Nephron (organoid): ENCODE data around the gene C17orf50.

Experiments used
- H3K27ac Mint-ChIP-seq, 3 experiments: 2 replicates each; pipeline ENCODE4 v1.8.0; 2020; ENCODE audit warnings: mixed read lengths in 3 of 3, mild to moderate bottlenecking in 2 of 3, moderate library complexity in 1 of 3
- H3K27me3 Mint-ChIP-seq: 2 replicates; pipeline ENCODE4 v1.8.0; 2021; ENCODE audit warnings: low read depth, mild to moderate bottlenecking, moderate library complexity, mixed read lengths
- H3K36me3 Mint-ChIP-seq: 2 replicates; pipeline ENCODE4 v1.8.0; 2020; ENCODE audit warnings: low read depth, mixed read lengths
- H3K4me1 Mint-ChIP-seq: 2 replicates; pipeline ENCODE4 v1.8.0; 2020; ENCODE audit warnings: mixed read lengths
- H3K4me3 Mint-ChIP-seq, 3 experiments: 2 replicates each; pipeline ENCODE4 v1.8.0; 2020; ENCODE audit warnings: mild to moderate bottlenecking in 3 of 3, mixed read lengths in 3 of 3, moderate library complexity in 2 of 3
- H3K9me3 Mint-ChIP-seq: 2 replicates; pipeline ENCODE4 v1.8.0; 2020; ENCODE audit warnings: mixed read lengths
- TF ChIP-seq, protein P1 (sequence below), 3 experiments: fragments of 200-600 bp; sonication (generic); IDR thresholded peaks; one replicate each; pipeline ENCODE4 v1.5.0; 2021; ENCODE audit warnings: antibody characterized with exemption in 3 of 3; ENCODE audit not compliant: unreplicated experiment in 3 of 3

Gene C17orf50

DNA sequence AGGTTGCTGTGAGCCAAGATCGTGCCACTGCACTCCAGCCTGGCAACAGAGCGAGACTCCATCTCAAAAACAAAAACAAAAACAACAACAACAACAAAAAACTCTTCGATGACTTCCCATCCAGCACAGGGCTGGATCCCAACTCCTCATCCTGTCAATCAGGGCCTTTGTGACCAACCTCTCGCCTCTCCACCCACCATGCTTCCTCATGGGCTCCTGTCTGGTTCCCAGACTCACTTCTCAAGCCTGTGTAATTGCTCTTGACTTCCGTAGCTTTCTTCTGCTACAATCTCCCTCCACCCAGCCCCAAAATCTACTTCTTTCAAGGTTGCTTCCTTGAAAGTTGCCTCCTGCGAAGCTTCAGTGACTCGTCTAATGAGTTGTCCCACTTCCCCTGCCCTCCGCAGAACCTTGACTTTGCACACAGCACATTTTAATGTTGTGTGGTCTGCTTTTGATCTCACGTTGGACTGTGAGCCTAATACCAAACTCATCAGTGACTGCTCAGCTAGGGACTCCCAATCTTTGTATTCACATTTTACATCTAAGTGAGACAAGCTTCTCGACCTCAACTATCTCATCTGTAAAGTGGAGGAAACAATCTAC, 30.2 kb upstream of the C17orf50 start:
- H3K36me3 Mint-ChIP-seq, result peaks cover 6% of the 10 kb centered on the region
- peaks cover 44% of the 10 kb centered on the region for H3K4me1 Mint-ChIP-seq
- H3K4me3 Mint-ChIP-seq, result peak overlapping the region; percentile 81 to 83 (median 82)
- TF ChIP-seq, protein P1, sequence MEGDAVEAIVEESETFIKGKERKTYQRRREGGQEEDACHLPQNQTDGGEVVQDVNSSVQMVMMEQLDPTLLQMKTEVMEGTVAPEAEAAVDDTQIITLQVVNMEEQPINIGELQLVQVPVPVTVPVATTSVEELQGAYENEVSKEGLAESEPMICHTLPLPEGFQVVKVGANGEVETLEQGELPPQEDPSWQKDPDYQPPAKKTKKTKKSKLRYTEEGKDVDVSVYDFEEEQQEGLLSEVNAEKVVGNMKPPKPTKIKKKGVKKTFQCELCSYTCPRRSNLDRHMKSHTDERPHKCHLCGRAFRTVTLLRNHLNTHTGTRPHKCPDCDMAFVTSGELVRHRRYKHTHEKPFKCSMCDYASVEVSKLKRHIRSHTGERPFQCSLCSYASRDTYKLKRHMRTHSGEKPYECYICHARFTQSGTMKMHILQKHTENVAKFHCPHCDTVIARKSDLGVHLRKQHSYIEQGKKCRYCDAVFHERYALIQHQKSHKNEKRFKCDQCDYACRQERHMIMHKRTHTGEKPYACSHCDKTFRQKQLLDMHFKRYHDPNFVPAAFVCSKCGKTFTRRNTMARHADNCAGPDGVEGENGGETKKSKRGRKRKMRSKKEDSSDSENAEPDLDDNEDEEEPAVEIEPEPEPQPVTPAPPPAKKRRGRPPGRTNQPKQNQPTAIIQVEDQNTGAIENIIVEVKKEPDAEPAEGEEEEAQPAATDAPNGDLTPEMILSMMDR (IDR thresholded peaks at IDR 0.05; ENCODE audit: unreplicated experiment in 3 of 3), result no peak
- no peaks in the 10 kb centered on the region for H3K27me3 Mint-ChIP-seq
- no peaks in the 10 kb centered on the region for H3K9me3 Mint-ChIP-seq
- peak overlapping the region in 1 of 3 experiments; percentile 29 for H3K27ac Mint-ChIP-seq

DNA sequence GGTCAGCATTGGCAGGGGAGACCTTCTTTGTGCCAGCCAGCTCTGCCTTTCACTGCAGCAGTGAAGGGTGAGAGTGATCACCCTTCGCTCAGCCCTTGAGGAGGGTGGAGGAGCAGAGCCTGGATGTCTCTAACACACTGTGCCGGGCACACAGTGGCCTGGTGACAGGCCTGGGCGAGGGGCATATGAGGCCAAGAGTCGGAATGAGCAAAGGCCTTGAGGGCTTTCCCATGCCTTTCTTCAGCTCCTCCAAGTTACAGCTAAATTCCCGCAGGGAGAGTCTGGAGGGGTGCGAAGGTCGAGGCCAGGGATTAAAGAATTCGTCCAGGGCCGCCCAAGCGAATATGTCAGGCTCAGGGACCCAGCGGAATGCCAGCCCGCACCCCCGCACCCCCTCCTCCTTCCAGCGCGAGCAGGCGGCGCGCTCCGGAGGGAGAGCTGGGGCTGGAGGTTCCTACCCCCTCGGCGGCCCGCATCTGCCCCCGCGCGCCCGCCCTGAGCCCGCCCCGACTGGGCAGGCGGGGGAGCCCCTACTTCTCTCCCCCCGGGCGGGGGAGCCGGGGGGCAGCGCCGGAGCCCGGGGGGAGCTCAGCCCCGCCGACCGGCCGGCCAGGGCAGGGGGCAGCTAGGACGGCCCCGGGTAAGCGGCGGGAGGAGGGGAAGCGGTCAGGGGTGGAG, 29.3 kb upstream of the C17orf50 start, which contains the start of gene RASL10B:
RASL10B (plus strand) TSS at position 401 of the 678 bp plus-strand sequence. CDS start 3,546 bp downstream, outside the sequence.
- Mint-ChIP-seq H3K27ac (peak within 1 kb of the TSS in 2 of 3 experiments; percentile 70 to 73), H3K4me1 (peaks cover 35% of the 10 kb centered on the region), H3K27me3 (no peaks in the 10 kb centered on the region), H3K4me3 (peak within 1 kb of the TSS; percentile 92 to 95 (median 93)), H3K9me3 (no peaks in the 10 kb centered on the region), H3K36me3 (no peaks in the 10 kb centered on the region)
- TF ChIP-seq, protein P1 (IDR thresholded peaks at IDR 0.05; ENCODE audit: unreplicated experiment in 3 of 3), result no peak

DNA sequence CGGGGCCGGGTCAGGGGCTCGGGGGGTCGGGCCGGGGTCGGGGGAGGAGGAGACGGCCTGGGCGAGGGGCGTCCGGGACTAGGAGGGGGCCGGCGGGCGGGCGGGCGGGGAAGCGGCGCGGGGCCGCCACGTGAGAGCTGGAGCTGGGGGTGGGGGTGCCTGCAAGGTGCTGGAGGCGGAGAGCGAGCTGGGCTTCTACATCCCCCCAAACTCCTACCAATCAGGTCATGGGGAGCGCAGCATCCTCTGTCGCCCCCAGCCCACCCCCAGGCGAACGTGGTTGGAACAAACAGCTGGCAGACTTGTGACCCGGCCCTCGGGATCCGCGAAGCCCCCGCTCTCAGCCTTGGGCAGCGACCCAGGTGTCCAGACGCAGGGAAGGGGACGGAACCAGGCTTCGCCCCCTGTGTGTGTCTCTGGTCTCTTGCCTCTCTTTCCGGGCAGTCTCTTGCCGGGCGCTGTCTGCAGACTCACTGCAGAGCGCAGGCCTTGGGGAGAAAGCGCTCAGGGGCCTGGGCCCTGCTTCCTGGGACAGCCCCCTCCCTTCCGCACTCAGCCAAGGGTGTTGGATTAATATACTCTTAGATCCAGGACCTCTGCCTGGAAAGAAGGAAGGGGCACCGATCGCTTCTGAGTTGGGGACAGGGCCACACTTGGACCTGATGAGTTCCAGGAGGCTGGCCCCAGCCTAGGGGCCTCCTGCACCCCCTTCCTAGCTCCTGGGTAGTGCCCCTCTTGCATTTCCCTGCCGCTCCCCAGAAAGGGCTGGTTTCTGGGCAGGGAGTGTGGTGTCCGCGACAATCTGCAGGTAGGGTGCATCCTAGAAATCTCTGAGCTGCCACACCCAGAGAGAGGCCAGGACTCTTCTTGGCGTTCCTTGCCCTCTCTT, 28.5 kb upstream of the C17orf50 start:
- TF ChIP-seq, protein P1 (IDR thresholded peaks at IDR 0.05; ENCODE audit: unreplicated experiment in 3 of 3), result no peak
- Mint-ChIP-seq H3K9me3 (no peaks in the 10 kb centered on the region), H3K27ac (peak overlapping the region in 2 of 3 experiments; percentile 70 to 73), H3K4me1 (peaks cover 27% of the 10 kb centered on the region), H3K4me3 (peak overlapping the region; percentile 92 to 95 (median 93)), H3K27me3 (no peaks in the 10 kb centered on the region), H3K36me3 (no peaks in the 10 kb centered on the region)

DNA sequence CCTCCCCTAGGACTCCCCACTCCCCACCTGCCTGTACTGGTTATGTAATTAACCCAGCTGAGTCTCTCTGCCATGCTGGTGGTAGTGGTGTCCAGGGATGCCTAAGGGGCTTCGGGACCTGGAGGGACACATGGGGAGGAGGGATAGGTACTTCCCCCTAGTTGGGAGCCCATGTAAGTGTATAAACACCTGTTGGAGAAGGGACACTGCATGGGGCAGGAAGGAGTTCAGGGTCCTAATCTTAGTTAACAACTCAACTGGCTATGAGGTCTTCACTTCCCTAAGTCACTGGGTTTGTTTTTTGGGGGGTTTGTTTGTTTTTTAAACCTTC, 27.9 kb upstream of the C17orf50 start:
- Mint-ChIP-seq H3K27me3 (no peaks in the 10 kb centered on the region), H3K4me1 (peaks cover 22% of the 10 kb centered on the region), H3K4me3 (peak overlapping the region; percentile 92 to 95 (median 93)), H3K36me3 (no peaks in the 10 kb centered on the region), H3K27ac (peak overlapping the region in 1 of 3 experiments; percentile 70), H3K9me3 (no peaks in the 10 kb centered on the region)
- TF ChIP-seq, protein P1 (IDR thresholded peaks at IDR 0.05; ENCODE audit: unreplicated experiment in 3 of 3), result no peak

DNA sequence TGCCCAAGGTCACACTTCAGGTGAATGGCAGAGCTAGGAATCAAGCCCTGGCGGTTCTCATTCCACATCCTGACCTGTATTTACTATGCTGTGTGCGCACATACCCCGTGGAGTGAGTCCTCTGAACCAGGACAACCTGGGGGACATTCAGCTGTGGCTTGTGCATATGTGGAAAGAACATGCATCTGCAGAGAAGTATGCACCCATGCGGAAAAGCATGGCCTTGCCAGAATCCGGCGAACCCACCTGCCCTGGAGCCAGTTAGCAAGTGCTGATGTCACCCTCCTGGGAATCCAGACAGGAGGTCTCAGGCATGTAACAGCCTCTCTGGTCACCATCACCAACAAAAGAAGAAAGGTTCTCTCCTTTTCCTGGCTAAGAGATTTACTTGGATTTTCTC, 27.3 kb upstream of the C17orf50 start:
- Mint-ChIP-seq H3K9me3 (no peaks in the 10 kb centered on the region), H3K36me3 (no peaks in the 10 kb centered on the region), H3K4me1 (peaks cover 16% of the 10 kb centered on the region), H3K4me3 (peak overlapping the region; percentile 92 to 95 (median 93)), H3K27me3 (no peaks in the 10 kb centered on the region), H3K27ac (no peak overlapping the region)
- TF ChIP-seq, protein P1 (IDR thresholded peaks at IDR 0.05; ENCODE audit: unreplicated experiment in 3 of 3), result no peak
